ENCODE results near the gene UBE4A. TPM values are rescaled to one million over a fixed set of nuclear protein-coding genes. Genes with fewer than 3 reads are reported as not detected.

UBE4A gene
- total and polyA plus RNA-seq, 10 of the 15 experiments (the other 5 are each of a cell fraction or from before 2014, with no cell fraction given) = 6.2 to 39.6 (median 30.3) TPM

GRCh38 chr11:118427707-118428106 lies 68.3 kb downstream of the UBE4A start:
- RAD21 ChIA-PET (ENCODE audit: unreplicated experiment) = no interaction called here
- intact Hi-C loops (cut with micrococcal nuclease; ENCODE audit: unreplicated experiment) = no loop called here
- Histone ChIP-seq H3K79me2 (ENCODE audit: control insufficient read depth, insufficient read depth, low read length) (no peaks in the 10 kb centered on the region), H3K9ac (ENCODE audit: control insufficient read depth, insufficient read depth, low read length) (no peak overlapping the region), H3K27me3 (replicated peaks in 1 of 2; ENCODE audit: control insufficient read depth in 2 of 2, insufficient read depth in 2 of 2, low read length in 1 of 2) (no peaks in the 10 kb centered on the region), H2AFZ (ENCODE audit: control insufficient read depth, low read depth, low read length) (no peak overlapping the region), H3K9me3 (replicated peaks; ENCODE audit: control insufficient read depth, insufficient read depth, low read length) (no peaks in the 10 kb centered on the region), H3K4me2 (ENCODE audit: control insufficient read depth, insufficient read depth) (no peak overlapping the region), H3K27ac (ENCODE audit: control insufficient read depth, insufficient read depth) (no peak overlapping the region), H4K20me1 (ENCODE audit: control insufficient read depth, insufficient read depth) (no peaks in the 10 kb centered on the region), H3K4me3 (no peak overlapping the region), H3K36me3 (ENCODE audit: control insufficient read depth in 2 of 2, insufficient read depth in 2 of 2, low read length in 1 of 2) (no peaks in the 10 kb centered on the region), H3K4me1 (ENCODE audit: control insufficient read depth, insufficient read depth, low read length) (no peaks in the 10 kb centered on the region)
- SMC1A ChIA-PET (ENCODE audit: uncharacterized antibody, unreplicated experiment) = interaction anchor here (0.8 to 2.5 kb wide), 4 partner anchors 11 to 29 kb away, joined by 3 to 7 read pairs (median 3); no protein-coding TSS in a partner anchor
- ATAC-seq = no peak
- FAIRE-seq = peak; percentile 7
- in situ Hi-C loops (cut with MboI) = no loop called here
- TF ChIP-seq HDAC6 (IDR thresholded peaks at IDR 0.05; ENCODE audit: unreplicated experiment) = no peak
- 0 out of 2 replicates have a peak, but pooled peaks have one; percentile 21 for TF ChIP-seq NR2F1 (conservative IDR thresholded peaks at IDR 0.05)
- no peak for TF ChIP-seq ZNF24 (IDR thresholded peaks at IDR 0.05)
- CTCF ChIA-PET = interaction anchor here (0.7 to 2.0 kb wide), 3 partner anchors 61 to 183 kb away, joined by 3 to 7 read pairs (median 5); no protein-coding TSS in a partner anchor
- WGBS (ENCODE audit: insufficient coverage, insufficient replicate concordance, low lambda C conversion rate, missing lambda C conversion rate) = 0% methylated on average over 1 of the region's 1 CpG
- no peak for DNase-seq (ENCODE audit: low read depth, low spot score)
- no TSS peak for BruUV-seq (replicated peaks)
- POLR2A ChIA-PET = interaction anchor here (0.7 kb wide), 1 partner anchor 48 kb away, joined by 5 read pairs; no protein-coding TSS in a partner anchor

GRCh38 chr11:118430956-118431355 lies 71.6 kb downstream of the UBE4A start:
- ChIA-PET RAD21 (ENCODE audit: unreplicated experiment) (interaction anchor here (1.1 kb wide), 1 partner anchor 31 kb away, joined by 3 read pairs; no protein-coding TSS in a partner anchor), CTCF (interaction anchor here (0.5 to 1.8 kb wide), 7 partner anchors 10 to 136 kb away, joined by 3 to 6 read pairs (median 4); no protein-coding TSS in a partner anchor), SMC1A (ENCODE audit: uncharacterized antibody, unreplicated experiment) (interaction anchor here (0.6 to 2.6 kb wide), 11 partner anchors 10 to 84 kb away, joined by 3 to 7 read pairs (median 3); no protein-coding TSS in a partner anchor), POLR2A (interaction anchor here (1.0 to 1.7 kb wide), 2 partner anchors 17 to 50 kb away, joined by 3 read pairs; no protein-coding TSS in a partner anchor)
- no peak overlapping the region for H3K4me2 ChIP-seq (ENCODE audit: control insufficient read depth, insufficient read depth)
- no peaks in the 10 kb centered on the region for H3K27me3 ChIP-seq (replicated peaks in 1 of 2; ENCODE audit: control insufficient read depth in 2 of 2, insufficient read depth in 2 of 2, low read length in 1 of 2)
- no peak for FAIRE-seq
- no peak for DNase-seq (ENCODE audit: low read depth, low spot score)
- WGBS (ENCODE audit: insufficient coverage, insufficient replicate concordance, low lambda C conversion rate, missing lambda C conversion rate) = 52% methylated on average over 2 of the region's 2 CpGs
- H3K9me3 ChIP-seq (replicated peaks; ENCODE audit: control insufficient read depth, insufficient read depth, low read length) = no peaks in the 10 kb centered on the region
- H3K36me3 ChIP-seq (ENCODE audit: control insufficient read depth in 2 of 2, insufficient read depth in 2 of 2, low read length in 1 of 2) = no peaks in the 10 kb centered on the region
- BruUV-seq (replicated peaks) = no TSS peak
- in situ Hi-C loops (cut with MboI) = no loop called here
- H3K79me2 ChIP-seq (ENCODE audit: control insufficient read depth, insufficient read depth, low read length) = no peaks in the 10 kb centered on the region
- no peak overlapping the region for H3K27ac ChIP-seq (ENCODE audit: control insufficient read depth, insufficient read depth)
- H2AFZ ChIP-seq (ENCODE audit: control insufficient read depth, low read depth, low read length) = no peak overlapping the region
- H4K20me1 ChIP-seq (ENCODE audit: control insufficient read depth, insufficient read depth) = no peaks in the 10 kb centered on the region
- no peaks in the 10 kb centered on the region; the same call in 1 of the 2 replicates for H3K4me1 ChIP-seq (ENCODE audit: control insufficient read depth, insufficient read depth, low read length)
- no peak overlapping the region for H3K9ac ChIP-seq (ENCODE audit: control insufficient read depth, insufficient read depth, low read length)
- intact Hi-C loops (cut with micrococcal nuclease; ENCODE audit: unreplicated experiment) = loop anchor here (10.0 kb wide), 1 partner anchor 616 kb away; no protein-coding TSS in a partner anchor
- ATAC-seq = no peak
- no peak overlapping the region for H3K4me3 ChIP-seq
- TF ChIP-seq GABPA (IDR thresholded peaks at IDR 0.05; ENCODE audit: low read depth) (no peak), E2F4 (IDR thresholded peaks at IDR 0.05; ENCODE audit: low read depth, low read length) (no peak), RAD21 (IDR thresholded peaks at IDR 0.05; ENCODE audit: insufficient read depth, low read depth, low read length) (no peak), CHD4 (IDR thresholded peaks at IDR 0.05) (no peak), IKZF2 (IDR thresholded peaks at IDR 0.05) (no peak), RELB (IDR thresholded peaks at IDR 0.05; ENCODE audit: low read depth) (no peak), KAT2A (conservative IDR thresholded peaks at IDR 0.05; ENCODE audit: control insufficient read depth, low read depth, low read length) (no peak), SMARCA5 (IDR thresholded peaks at IDR 0.05) (no peak), BRCA1 (IDR thresholded peaks at IDR 0.05; ENCODE audit: low read depth, low read length) (no peak), RBBP5 (conservative IDR thresholded peaks at IDR 0.05) (no peak), NFYA (IDR thresholded peaks at IDR 0.05; ENCODE audit: borderline replicate concordance, low read depth, low read length) (no peak), SUPT20H (IDR thresholded peaks at IDR 0.05; ENCODE audit: borderline replicate concordance, control insufficient read depth, low read depth, low read length) (no peak), SMAD5 (IDR thresholded peaks at IDR 0.05; ENCODE audit: low read depth) (no peak), NR2C2 (IDR thresholded peaks at IDR 0.05; ENCODE audit: borderline replicate concordance, control insufficient read depth, insufficient read length, low read depth) (no peak)
